Renal cortical epithelial cell (primary cell): ENCODE results near the gene NUP93. TPM values are rescaled to one million over a fixed set of nuclear protein-coding genes. Genes with fewer than 3 reads are reported as not detected.

Experiments
- DNase-seq: peaks from one replicate; pipeline ENCODE4 v3.0.0-alpha.2; 2011; ENCODE audit warnings: low read depth
- total RNA-seq: library from RNA; depleted of rRNA; stranded (reverse); fragments of >200 nt; gene quantifications from 2 replicates; pipeline ENCODE4 v1.2.3, GENCODE V29; 2014

The NUP93 gene
- 72.3 and 105 TPM in 2 replicates for total RNA-seq

DNA sequence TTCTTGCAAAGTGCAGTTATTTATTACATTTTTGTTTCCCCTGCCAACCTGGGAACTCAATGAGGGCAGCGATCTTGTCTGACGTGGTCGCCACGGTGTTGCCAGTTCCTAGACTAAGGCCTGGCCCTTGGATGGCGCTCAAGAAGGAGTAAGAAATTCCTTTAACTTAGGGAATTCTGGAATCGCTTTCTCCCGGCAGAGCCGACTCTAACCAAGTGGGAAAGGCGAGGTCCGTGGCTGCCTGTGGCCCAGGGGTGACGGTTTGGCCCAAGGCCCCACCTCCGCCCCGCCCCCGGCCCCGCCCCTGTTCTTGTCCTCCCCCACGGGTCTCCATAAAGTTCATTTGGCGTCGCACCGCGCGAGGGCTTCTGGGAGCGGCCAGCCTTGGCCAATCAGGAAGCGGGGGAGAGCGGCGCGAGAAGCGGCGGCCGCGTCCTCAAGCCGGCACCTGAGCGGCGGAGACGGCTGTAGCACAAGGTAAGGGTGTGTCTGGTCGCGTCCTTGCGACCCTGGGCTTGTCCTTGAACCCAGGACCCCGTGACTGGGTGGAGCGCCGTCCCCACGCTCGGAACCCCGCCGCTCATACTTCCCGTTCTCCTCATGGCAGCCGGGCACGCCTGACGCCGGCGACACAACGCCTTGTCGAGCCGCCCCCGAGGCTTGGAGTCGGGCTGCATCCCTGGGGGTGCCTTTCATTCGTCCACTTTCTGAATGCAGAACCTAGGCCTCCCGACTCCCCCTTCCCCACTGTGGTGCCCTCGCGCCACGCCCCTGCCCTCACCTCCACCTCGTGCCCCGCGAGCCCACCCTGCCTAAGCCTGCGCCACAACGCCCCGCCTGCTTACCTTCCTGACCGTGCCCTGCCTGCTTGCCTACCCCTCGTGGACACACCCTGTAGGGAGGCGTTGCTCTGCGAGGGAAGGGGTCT, at the start of gene NUP93:
TSS of gene NUP93 (plus strand) at position 395 of the 928 bp plus-strand sequence. CDS start 18,119 bp downstream, outside the sequence.
- peak; percentile 79 for DNase-seq

DNA sequence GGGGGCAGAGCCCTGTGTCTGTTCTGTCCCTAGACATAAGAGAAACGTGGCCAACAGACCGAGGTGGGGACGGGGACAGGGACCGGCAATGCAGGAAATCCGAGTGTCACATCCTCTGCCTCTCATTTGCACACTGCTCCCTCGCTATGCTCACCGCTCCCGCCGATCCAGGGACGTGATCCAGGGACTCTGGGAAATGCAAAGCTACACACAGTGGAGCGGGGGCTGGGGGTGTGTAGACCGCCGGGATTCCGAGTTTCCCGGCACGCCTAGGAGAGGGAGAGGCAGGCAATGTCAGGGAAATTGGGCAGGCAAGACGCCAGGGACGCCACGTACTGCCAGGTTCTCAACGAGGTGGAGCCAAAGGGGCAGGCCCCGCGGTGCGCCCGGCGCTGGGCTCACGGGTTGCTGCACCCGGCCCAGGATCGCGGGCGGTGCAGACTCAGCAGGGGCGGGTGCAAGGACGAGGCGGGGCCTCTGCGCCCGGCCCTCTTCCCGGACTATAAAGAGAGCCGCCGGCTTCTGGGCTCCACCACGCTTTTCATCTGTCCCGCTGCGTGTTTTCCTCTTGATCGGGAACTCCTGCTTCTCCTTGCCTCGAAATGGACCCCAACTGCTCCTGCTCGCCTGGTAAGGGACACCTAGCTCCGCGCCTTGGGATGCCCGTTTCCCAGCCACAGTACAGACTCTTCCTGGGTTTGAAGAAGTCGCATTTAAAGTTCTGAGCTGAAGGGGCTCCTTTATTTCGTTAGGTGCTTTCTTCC, 47.8 kb upstream of the NUP93 start, which contains the start of gene MT1X:
TSS of gene MT1X (plus strand) at position 532 of the 764 bp plus-strand sequence. CDS start at position 603, 71 bp downstream.
- peak; percentile 78 for DNase-seq

DNA sequence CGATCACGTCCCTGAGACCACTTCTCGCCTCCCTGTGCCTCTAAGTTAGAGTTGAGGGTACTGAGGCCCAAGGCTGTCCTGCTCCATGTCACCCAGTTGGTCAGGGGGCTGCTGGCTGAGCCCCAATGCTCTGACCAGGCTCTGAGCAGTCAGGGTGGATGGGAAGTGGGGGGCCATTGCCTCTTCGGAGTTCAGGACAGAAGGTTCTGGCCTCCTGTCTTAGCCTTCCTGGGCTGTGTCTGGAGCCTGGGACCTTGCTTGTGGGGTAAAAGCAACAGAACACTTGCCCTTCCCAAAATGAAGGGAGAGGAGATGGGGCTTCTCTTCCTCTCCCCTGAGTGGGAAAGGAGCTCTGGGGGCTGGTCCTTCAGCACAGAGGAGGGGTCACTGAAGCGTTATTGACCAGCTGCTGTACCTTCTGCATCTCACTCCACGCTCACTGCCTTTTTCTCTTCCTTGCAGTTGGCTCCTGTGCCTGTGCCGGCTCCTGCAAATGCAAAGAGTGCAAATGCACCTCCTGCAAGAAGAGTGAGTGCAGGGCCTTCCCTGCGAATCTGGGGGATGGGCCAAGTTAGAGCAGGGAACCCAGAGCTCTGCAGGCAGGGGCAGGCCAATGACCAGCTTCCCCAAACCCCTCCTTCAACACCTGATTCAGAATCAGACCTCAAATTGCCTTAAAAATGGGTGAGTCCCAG, 47.1 kb upstream of the NUP93 start:
- no peak for DNase-seq

DNA sequence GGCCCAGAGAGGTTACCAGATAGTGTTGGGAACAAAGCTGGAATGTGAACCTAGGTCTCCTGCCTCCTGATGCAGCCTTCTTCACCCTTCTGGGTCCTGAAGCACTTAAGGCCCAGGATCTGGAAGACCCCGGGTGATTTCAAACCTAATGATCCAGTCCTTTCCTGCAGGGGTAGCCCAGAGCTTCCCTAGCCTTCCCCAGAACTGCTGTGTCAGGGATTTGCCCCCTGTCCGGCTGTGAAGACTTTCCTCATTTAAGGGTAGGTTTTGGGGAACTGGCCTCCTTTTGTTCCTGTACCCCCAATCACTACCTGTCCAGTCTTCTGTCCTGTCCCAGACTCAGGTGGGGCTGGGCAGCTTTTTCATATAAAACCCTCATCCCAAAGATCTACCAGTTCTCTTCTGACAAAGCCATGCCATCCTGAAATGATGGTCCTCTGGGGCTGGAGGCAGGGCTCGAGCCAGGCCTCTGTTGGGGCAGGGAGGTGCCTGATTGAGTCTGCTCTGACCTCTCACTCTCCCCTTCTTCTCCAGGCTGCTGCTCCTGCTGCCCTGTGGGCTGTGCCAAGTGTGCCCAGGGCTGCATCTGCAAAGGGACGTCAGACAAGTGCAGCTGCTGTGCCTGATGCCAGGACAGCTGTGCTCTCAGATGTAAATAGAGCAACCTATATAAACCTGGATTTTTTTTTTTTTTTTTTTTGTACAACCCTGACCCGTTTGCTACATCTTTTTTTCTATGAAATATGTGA, 46.3 kb upstream of the NUP93 start:
- no peak for DNase-seq

DNA sequence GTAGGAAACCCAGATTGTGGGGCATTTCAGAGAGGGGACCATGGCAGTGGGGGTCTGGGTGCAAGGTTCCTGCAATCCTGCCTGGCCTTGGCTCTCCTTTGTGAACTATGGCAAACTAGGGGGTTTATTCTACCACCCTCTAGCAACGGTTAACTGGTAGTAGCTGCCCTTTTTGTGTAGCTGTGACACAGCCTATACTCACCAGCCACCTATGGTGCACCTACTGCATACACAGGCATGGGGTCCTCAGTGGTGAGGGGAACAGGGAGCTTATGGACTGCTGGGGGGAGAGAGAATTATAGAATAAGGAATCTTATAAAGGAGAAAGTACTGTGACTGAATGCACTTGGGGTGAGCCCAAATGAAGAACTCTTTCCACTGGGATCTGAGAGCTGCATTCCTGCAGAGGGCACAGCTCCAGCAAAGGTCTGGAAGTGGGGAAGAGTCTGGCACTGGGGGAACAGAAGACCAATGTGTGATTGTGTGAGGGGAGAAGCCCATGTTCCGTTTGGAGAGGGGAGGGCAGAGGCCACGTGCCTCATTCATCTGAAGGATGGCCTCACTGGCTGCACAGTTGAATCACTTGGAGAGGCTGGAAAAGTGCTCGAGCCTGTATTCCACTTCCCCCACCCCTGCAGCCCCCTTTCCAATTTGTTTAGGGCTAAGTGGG, 45.5 kb upstream of the NUP93 start:
- peak; percentile 35 for DNase-seq

DNA sequence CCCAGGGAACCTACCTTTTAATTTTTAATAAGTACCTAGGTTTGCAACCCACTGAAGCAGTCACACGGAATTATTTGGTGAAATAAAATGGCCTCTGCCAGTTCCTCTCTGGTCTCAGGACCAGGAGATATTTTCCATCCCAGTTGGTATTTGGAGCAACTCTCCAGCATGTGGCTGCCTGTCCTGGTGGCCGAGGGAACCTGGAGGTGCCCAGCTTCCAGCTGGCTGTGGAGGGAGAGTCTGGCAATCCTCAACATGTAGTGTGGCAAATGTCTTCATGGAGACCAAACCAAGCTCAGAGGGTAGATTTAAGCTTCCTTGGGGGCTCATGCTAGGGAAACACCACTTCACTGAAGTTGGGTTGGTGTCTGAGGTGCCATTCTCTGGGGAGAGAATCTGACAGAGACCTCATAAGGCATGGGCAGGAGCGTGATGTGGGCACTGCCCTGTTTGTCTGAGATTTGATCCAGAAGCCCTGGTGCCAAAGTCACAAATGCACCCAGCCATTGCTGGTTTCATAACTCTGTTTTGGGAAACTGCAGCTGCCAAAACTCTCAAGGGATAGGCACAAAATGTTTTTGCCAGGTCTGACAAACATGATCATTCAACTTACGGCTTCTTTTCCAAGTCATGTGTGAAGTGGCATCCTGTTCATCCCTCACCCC, 44.9 kb upstream of the NUP93 start:
- peak; percentile 32 for DNase-seq

DNA sequence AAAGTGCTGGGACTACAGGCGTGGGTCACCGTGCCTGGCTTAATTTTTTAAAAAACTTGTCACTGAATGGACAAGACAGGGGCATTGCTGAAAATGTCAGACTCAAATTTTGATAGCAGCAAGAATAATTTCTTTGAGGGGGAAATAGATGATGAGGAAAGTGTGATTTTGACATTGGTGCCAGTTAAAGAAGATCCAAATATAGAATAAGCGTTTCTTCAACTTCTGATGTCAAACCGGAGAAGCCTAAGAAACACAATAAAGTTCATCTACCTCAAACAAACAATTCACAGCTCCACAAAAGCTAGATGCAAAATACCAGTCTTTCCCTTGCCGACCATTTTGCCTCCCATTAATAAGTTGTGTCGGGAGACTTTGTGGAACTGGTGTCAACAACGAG, 43.2 kb upstream of the NUP93 start:
- DNase-seq: no peak

DNA sequence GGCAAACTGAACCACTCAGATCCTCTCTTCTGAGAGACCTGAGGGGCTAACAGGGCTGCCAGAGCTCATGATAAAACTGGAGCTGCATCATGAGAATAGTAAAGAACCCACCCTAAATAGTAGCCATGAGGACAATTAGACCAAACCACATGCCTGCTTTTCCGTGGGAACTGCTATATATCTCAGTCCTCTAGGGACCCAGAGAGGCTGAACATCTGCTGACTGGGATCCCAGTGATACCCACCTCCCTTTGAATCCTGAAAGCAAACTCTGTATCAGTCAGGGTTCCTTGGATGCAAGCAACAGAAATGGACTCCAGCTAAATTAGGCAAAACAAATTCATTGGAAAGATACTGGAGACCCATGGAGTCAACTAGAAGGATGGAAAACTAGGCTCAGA, 41.2 kb upstream of the NUP93 start:
- DNase-seq: no peak

DNA sequence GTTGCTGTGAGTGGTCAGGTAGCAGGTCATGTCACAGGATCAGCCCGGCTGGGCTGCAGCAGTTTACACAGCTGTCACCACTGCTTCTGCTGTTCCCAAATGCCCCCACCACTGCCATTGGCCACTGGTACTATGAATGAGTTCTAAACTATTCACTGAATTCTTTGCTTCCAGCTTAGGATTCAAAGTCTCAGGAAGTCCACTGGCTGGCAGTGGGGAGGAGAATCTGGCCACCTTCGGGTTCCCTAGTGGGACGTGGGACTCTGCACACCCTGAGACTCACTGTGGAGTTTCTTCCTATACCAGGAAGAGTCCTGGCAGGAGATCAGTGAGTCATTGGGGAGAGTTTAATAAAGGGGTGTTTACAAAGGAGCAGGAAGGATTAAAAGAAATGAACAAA, 40.8 kb upstream of the NUP93 start:
- no peak for DNase-seq

DNA sequence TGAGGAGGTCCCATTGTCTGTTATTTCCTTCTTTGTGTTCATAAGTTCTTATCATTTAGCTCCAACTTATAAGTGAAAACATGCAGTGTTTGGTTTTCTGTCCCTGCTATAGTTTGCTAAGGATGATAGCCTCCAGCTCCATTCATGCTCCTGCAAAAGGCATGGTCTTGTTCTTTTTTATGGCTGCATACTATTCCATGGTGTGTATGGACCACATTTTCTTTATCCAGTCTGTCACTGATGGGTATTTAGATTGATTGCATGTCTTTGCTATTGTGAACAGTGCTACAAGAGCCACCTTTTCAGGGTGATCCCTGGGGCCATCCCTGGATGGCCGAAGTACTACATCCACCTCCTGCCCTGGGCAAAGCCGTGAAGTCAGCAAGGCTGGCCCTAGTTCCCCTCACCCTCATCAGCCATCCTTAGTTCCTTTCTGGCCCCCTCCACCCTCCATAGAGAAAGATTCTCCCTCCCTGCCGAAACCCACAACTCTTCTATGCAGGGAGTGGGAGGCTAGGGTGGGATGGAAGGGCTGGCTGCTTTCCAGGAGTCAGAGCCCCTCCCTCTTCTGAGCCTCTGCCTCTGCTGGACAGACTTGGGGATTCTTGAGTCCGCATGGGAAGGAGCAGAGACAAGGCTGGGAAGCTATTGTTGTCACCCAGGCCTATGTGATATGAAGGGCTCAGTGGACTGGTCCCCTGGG, 39.4 kb upstream of the NUP93 start:
- DNase-seq: no peak

DNA sequence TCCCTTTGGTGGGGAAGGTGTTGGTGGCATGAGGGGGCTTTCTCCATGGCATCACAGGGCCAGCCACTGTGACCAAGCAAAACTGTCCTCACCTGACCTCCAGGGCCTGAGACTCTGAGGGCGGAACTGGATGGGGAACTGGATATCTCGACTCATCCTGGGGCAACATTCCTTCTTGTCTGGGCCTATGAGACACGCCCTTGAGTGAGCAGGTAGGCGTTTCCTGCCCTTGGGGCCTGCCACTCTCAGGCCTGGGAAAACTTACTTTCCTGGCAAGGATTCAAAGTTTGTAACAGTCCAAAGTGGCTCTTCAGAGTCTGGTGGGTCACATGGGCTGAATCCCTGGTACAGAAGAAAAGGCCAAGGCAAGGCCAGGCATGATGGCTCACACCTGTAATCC, 38.0 kb upstream of the NUP93 start:
- DNase-seq: peak; percentile 92

DNA sequence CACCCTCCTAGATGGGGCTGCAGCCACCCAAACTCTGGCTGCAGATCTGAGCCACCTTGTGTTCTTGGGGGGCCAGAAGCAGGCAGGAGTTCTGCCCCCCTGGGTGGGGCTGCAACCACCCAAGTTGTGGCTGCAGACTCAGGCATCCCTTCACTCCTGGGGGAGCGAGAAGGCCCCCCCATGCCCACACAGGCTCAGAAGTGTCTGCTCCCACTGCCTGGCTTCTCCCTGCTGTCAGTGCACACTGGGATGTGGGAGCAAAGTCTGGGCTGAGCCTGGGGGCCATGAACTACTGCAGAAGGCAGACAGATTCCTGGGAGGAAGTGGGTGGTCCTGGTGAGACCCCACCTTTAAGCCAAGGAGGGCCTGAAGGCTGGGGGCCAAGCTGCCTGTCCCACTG, 34.7 kb upstream of the NUP93 start:
- no peak for DNase-seq

DNA sequence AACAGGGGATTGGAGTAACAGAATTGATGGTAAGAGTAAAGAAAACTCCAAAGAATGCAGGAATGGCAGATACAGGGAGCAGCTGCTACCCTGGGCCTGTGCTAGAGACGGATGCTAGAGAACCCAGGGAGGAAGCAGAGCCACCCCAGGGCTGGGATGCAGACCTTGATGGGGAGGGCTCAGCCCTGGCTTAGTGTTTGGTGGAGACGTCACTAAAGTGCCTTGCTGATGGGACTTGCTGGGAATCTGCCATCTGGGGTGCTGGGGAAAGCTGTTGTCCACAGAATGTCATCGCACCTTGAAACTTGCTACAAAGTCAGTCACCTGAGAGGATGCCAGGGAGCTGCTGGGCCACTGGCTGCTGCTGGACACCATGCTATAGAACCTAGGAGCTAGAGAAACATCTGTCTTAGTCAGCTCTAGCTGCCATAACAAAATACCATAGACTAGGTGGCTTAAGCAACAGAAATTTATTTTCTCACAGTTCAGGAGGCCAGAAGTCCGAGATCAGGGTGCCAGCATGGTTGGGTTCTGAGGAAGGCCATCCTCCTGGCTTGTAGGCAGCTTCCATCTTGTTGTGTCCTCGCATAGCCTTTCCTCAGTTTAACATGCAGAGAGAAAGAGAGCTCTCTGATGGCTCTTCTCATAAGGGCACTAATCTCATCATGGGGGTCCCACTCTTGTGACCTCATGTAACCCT, 32.3 kb upstream of the NUP93 start:
- DNase-seq: no peak

DNA sequence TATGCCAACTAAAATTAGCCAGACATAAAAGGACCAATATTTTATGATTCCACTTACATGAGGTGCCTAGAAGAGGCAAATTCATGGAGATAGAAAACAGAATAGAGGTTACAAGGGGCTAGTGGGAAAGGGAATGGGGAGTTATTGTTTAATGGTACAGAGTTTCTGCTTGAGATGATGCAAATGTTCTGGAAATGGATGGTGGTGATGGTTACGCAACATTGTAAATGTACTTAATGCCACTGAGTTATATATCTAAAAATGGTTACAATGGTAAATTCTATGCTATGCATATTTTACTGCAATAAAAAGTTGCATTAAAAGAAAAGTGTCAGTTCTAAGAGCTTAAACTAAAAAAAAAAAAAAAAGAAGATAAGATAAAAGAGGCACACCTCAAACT, 29.7 kb upstream of the NUP93 start:
- DNase-seq: no peak

DNA sequence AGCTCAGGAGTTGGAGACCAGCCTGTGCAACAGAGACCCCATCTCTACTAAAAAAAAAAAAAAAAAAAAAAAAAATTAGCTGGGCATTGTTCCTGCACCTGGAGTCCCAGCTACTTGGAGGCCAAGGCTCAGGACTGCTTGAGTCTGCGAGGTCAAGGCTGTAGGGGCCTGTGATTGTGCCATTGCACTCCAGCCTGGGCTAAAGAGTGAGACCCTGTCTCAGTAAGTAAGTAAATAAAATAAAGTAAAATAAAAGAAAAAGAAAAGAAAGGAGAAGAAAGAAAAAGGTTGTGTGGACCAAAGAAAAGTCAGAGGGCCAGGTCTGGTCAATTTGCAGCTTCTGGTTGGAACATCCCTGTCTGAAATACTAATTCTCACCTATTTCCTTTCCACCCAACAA, 29.3 kb upstream of the NUP93 start:
- no peak for DNase-seq

DNA sequence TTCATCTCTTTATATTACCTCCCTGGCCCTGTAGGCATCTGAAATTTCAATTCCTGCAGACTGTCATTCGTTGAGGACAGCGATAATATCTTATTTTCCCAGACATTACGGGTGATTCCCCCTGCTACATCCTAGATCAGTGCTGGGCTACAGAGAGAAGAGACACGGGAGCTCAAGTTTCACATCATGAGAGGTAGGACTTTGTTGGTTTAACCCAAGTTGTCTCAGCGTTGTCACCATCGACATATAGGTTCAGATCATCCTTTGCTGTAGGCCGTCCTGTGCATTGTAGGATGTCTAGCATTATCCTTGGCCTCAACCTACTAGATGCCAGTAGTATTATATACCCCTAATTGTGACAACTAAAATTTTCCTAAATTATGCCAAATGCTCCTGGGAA, 28.4 kb upstream of the NUP93 start:
- no peak for DNase-seq

DNA sequence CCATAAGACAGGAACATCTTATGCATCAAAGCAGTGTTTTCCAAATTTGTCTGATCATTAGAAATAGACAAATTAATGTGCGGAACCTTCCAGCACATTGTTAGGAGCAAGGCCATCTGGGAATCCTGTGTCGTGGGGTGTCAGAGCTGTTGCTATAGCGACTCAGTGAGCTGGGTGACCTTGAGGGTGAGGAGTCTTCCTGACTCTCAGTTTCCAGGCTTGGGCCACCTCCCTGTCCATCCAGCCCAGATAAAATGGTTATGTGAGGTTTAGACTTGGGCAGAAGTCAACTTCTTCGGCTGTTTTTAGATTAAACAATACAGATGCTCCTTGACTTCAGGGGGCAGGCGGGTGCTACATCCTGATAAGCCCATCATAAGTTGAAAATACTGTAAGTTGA, 27.1 kb upstream of the NUP93 start:
- DNase-seq: no peak

DNA sequence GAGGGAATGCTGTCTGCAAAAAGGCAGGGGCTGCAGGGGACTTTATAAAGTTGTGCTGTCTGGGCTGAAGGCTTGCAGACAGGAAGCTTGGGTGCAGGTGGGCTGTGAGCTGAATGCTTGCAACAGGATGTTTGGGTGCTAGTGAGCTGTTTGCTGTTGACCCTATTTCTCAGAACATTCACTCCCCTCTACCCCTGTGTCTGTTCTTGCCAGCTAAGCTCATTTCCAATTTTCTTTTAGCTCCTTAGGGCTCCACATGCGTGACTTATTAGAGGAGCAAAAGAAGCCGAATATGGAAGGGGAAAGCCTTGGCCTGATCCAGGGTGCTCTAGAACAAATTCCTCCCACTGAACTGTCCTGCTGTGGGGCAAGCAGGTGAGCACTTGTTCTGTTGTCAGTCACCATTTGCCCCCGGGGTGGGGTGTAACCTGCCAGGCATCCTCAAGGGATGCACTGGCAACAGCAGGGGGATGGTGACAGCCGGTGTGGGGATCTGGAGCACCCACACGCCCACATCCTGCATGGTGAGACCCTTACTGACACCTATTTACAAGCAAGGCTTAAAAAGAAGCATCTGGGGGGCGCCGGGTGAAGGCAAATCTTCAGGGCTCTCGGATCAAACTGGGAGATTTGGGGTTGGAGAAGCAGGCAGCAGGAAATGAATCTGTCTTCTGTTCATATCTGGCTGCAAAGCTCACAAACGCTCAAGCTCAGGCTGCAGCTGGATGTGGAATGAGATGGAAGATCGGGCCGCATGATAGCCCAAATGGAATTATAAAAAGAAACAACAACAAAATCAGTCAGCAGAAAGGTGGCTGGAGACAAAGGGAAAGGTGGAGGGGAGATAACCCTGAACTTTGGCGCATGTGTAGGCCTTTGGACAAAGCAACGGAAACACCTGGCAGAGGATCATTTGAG, 21.1 kb upstream of the NUP93 start:
- no peak for DNase-seq
